Measurements from ENCODE around the gene VWA8. TPM values are rescaled to one million over a fixed set of nuclear protein-coding genes. Genes with fewer than 3 reads are reported as not detected.
A peak's percentile ranks its signal among the peaks of the same experiment; 100 is the strongest.
"Not testable (repeated sequence)": the region's sequence is repeated elsewhere in the genome, so short reads cannot be mapped to it uniquely, and the experiment has no call there.

The VWA8 gene
- total and polyA plus RNA-seq, 4 experiments from 2014 or later, result 3.2 to 23.3 (median 13.5) TPM

DNA sequence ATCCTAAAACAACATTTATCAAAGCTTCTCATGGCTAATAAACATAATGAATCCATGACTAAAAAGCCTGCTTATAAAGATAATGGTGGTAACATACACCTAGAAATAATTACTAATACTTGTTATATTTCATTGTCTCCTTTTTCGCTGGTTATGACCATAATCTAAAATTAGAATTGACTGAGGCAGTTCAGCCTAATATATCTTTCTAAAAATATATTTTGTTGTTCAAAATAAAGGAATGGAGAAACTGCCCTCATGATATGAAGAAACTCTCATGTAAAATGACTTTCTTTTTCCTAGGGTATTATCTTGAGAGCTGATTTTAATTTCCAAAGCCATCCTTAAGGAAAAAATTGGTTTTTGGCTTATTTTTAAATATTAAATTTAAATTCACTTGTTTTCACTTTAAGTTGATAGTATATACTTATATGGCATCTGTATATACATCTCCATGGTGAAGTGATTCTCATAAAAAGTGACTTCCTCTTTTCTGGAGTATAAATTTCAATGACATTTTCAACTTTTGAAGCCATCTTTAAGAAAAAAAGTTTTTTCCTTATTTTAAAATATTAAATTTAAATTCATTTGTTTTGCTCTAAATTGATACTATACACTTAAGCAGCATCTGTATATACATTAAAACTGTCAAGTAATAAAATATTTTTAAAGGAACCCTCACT lies 204.6 kb downstream of the VWA8 start:
- ChIA-PET CTCF (ENCODE audit: partially characterized antibody) (no interaction called here), POLR2A (ENCODE audit: partially characterized antibody) (interaction anchor here (0.5 kb wide), 1 partner anchor 696 kb away, joined by 4 read pairs; no protein-coding TSS in a partner anchor)
- Histone ChIP-seq H3K27me3 (ENCODE audit: insufficient read depth, low read length) (no peaks in the 10 kb centered on the region), H3K27ac (ENCODE audit: low read depth, low read length) (no peak overlapping the region), H3K4me3 (ENCODE audit: low read length in 2 of 2) (no peak overlapping the region), H3K36me3 (ENCODE audit: insufficient read depth, low read length) (peaks cover 7% of the 10 kb centered on the region), H3K4me1 (ENCODE audit: insufficient read depth, low read length) (no peaks in the 10 kb centered on the region), H3K9me3 (ENCODE audit: control insufficient read depth in 1 of 2, low read length in 2 of 2) (no peaks in the 10 kb centered on the region)
- no peak for DNase-seq
- no peak overlapping the region for H3K27ac Mint-ChIP-seq
- intact Hi-C loops (cut with micrococcal nuclease), result no loop called here
- H3K36me3 Mint-ChIP-seq, result peaks cover 49 to 52% of the 10 kb centered on the region in 2 donors
- peaks cover 0 to 2% (median 0%) of the 10 kb centered on the region in 8 donors for H3K9me3 Mint-ChIP-seq
- H3K4me1 Mint-ChIP-seq, result peaks cover 0 to 4% (median 0%) of the 10 kb centered on the region in 4 donors
- H3K4me3 Mint-ChIP-seq, result no peak overlapping the region
- no peaks in the 10 kb centered on the region for H3K27me3 Mint-ChIP-seq

- CTCF ChIA-PET (ENCODE audit: partially characterized antibody), result no interaction called here
- intact Hi-C loops (cut with micrococcal nuclease), result no loop called here
- H3K36me3 Mint-ChIP-seq, result peaks cover 56 to 57% of the 10 kb centered on the region in 2 donors
- H3K4me1 Mint-ChIP-seq, result peaks cover 0 to 4% (median 0%) of the 10 kb centered on the region in 4 donors
- H3K27ac Mint-ChIP-seq, result no peak overlapping the region
- Histone ChIP-seq H3K4me3 (ENCODE audit: low read length in 2 of 2) (no peak overlapping the region), H3K27me3 (ENCODE audit: insufficient read depth, low read length) (no peaks in the 10 kb centered on the region), H3K36me3 (ENCODE audit: insufficient read depth, low read length) (no peaks in the 10 kb centered on the region), H3K9me3 (ENCODE audit: control insufficient read depth in 1 of 2, low read length in 2 of 2) (no peaks in the 10 kb centered on the region), H3K27ac (ENCODE audit: low read depth, low read length) (no peak overlapping the region), H3K4me1 (ENCODE audit: insufficient read depth, low read length) (no peaks in the 10 kb centered on the region)
- no peaks in the 10 kb centered on the region for H3K27me3 Mint-ChIP-seq
- POLR2A ChIA-PET (ENCODE audit: partially characterized antibody), result no interaction called here
- no peak overlapping the region for H3K4me3 Mint-ChIP-seq
- peaks cover 0 to 22% (median 7%) of the 10 kb centered on the region in 8 donors for H3K9me3 Mint-ChIP-seq
- no peak for DNase-seq
Measured at GRCh38 chr13:41751734-41752445, 209.0 kb downstream of the VWA8 start.

DNA sequence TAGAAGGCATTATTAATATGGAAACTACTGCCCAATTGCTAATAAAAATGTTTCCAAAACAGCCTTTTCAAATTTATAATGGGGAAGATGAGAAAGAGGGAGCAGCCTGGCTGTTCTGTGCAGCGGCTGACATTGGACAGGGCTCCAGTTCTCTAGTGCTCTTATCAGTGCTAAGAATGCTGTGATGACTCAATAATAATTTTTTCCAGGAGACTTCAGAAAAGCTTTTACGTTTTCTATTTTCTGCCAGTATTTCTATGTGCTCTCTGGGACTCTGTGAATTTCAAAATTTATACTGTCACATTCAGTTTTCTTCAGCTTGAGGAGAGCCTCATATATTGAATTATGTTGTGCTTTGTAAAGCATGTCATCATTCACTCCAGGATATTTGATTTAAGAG lies 209.6 kb downstream of the VWA8 start:
- H3K4me3 Mint-ChIP-seq, result no peak overlapping the region
- no peak overlapping the region for H3K4me3 ChIP-seq (ENCODE audit: low read length in 2 of 2)
- CTCF ChIA-PET (ENCODE audit: partially characterized antibody), result no interaction called here
- H3K36me3 ChIP-seq (ENCODE audit: insufficient read depth, low read length), result no peaks in the 10 kb centered on the region
- H3K27ac ChIP-seq (ENCODE audit: low read depth, low read length), result no peak overlapping the region
- no peak for DNase-seq
- peaks cover 0 to 4% (median 1%) of the 10 kb centered on the region in 4 donors for H3K4me1 Mint-ChIP-seq
- intact Hi-C loops (cut with micrococcal nuclease), result no loop called here
- no peaks in the 10 kb centered on the region for H3K4me1 ChIP-seq (ENCODE audit: insufficient read depth, low read length)
- POLR2A ChIA-PET (ENCODE audit: partially characterized antibody), result no interaction called here
- no peak overlapping the region for H3K27ac Mint-ChIP-seq
- H3K27me3 Mint-ChIP-seq, result no peaks in the 10 kb centered on the region
- peaks cover 61 to 62% of the 10 kb centered on the region in 2 donors for H3K36me3 Mint-ChIP-seq
- H3K9me3 ChIP-seq (ENCODE audit: control insufficient read depth in 1 of 2, low read length in 2 of 2), result no peaks in the 10 kb centered on the region
- H3K9me3 Mint-ChIP-seq, result peaks cover 0 to 22% (median 7%) of the 10 kb centered on the region in 8 donors
- no peaks in the 10 kb centered on the region for H3K27me3 ChIP-seq (ENCODE audit: insufficient read depth, low read length)

DNA sequence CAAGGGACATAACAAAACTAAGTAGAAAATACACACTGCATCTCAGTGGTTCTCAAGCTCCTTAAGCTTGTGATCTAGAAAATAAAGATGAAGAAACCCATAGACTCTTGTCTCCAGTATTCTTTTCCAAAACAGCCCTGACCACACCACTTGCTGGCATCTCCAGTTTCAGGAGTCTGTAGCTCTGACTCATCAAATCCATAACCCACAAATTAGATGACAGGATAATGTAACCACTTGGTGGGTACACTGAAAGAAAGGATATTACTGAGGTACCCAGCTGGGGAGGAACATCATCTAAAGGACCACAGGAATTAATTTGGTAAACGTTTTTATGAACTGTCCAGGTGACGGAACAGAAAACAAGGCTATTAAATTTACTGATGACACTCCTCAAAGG lies 214.7 kb downstream of the VWA8 start:
- Mint-ChIP-seq H3K36me3 (peaks cover 54 to 63% of the 10 kb centered on the region in 2 donors), H3K27ac (no peak overlapping the region), H3K4me1 (peaks cover 0 to 4% (median 0%) of the 10 kb centered on the region in 4 donors), H3K9me3 (peaks cover 0 to 22% (median 6%) of the 10 kb centered on the region in 8 donors), H3K4me3 (no peak overlapping the region), H3K27me3 (no peaks in the 10 kb centered on the region)
- no peaks in the 10 kb centered on the region for H3K9me3 ChIP-seq (ENCODE audit: control insufficient read depth in 1 of 2, low read length in 2 of 2)
- intact Hi-C loops (cut with micrococcal nuclease), result no loop called here
- no peaks in the 10 kb centered on the region for H3K4me1 ChIP-seq (ENCODE audit: insufficient read depth, low read length)
- H3K4me3 ChIP-seq (ENCODE audit: low read length in 2 of 2), result no peak overlapping the region
- no peaks in the 10 kb centered on the region for H3K27me3 ChIP-seq (ENCODE audit: insufficient read depth, low read length)
- ChIA-PET POLR2A (ENCODE audit: partially characterized antibody) (no interaction called here), CTCF (ENCODE audit: partially characterized antibody) (no interaction called here)
- no peak for DNase-seq
- H3K36me3 ChIP-seq (ENCODE audit: insufficient read depth, low read length), result no peaks in the 10 kb centered on the region
- no peak overlapping the region for H3K27ac ChIP-seq (ENCODE audit: low read depth, low read length)

GRCh38 chr13:41745496-41745895 lies 215.4 kb downstream of the VWA8 start:
- intact Hi-C loops (cut with micrococcal nuclease); H3K36me3 ChIP-seq (ENCODE audit: insufficient read depth, low read length); H3K27me3 ChIP-seq (ENCODE audit: insufficient read depth, low read length); H3K27ac ChIP-seq (ENCODE audit: low read depth, low read length); CTCF ChIA-PET (ENCODE audit: partially characterized antibody); H3K4me3 ChIP-seq (ENCODE audit: low read length in 2 of 2); POLR2A ChIA-PET (ENCODE audit: partially characterized antibody); DNase-seq; H3K4me3 Mint-ChIP-seq; H3K4me1 Mint-ChIP-seq; H3K4me1 ChIP-seq (ENCODE audit: insufficient read depth, low read length); H3K9me3 ChIP-seq (ENCODE audit: control insufficient read depth in 1 of 2, low read length in 2 of 2); H3K27me3 Mint-ChIP-seq: not testable (repeated sequence)
- H3K27ac Mint-ChIP-seq, result peak overlapping the region in 1 of 7 donors; percentile 7
- H3K9me3 Mint-ChIP-seq, result peaks cover 0 to 22% (median 6%) of the 10 kb centered on the region in 8 donors
- peaks cover 52 to 60% of the 10 kb centered on the region in 2 donors for H3K36me3 Mint-ChIP-seq

DNA sequence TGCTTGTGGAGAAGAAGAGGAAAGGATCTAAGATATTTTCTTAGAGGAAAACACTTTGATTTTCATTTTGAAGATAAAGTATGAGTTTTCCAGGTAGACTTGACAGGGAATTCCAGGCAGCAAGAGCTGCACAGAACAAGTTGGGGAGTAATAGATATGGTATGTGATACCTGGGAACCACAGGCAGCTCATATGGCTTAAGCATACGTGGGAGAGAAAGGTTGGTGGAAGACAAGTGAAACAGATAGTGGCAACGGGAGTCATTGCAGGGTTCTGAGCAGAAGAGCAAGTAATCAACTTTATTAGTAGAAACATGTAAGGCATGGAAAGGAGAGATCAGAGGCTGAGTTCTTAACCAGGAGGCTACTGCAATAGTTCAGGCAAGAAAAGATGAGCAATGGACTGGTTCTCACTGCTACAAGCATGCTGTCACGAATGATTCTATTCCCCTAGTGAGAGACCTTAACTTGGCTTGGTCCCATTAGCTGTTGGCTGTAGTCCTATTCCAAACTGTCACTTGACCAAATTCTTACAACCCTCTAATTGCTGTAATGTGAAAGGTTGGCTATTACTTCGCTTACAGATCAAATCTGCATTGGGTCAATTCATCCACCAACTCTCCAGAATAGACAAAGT lies 217.9 kb downstream of the VWA8 start:
- ChIA-PET POLR2A (ENCODE audit: partially characterized antibody) (no interaction called here), CTCF (ENCODE audit: partially characterized antibody) (no interaction called here)
- H3K27ac Mint-ChIP-seq, result no peak overlapping the region
- peaks cover 31 to 37% of the 10 kb centered on the region in 2 donors for H3K36me3 Mint-ChIP-seq
- Histone ChIP-seq H3K27me3 (ENCODE audit: insufficient read depth, low read length) (no peaks in the 10 kb centered on the region), H3K9me3 (ENCODE audit: control insufficient read depth in 1 of 2, low read length in 2 of 2) (no peaks in the 10 kb centered on the region), H3K4me1 (ENCODE audit: insufficient read depth, low read length) (no peaks in the 10 kb centered on the region), H3K27ac (ENCODE audit: low read depth, low read length) (no peak overlapping the region), H3K36me3 (ENCODE audit: insufficient read depth, low read length) (no peaks in the 10 kb centered on the region), H3K4me3 (ENCODE audit: low read length in 2 of 2) (no peak overlapping the region)
- DNase-seq, result no peak
- peaks cover 0 to 8% (median 0%) of the 10 kb centered on the region in 8 donors for H3K9me3 Mint-ChIP-seq
- peaks cover 0 to 4% (median under 1%) of the 10 kb centered on the region in 4 donors for H3K4me1 Mint-ChIP-seq
- no peak overlapping the region for H3K4me3 Mint-ChIP-seq
- intact Hi-C loops (cut with micrococcal nuclease), result no loop called here
- no peaks in the 10 kb centered on the region for H3K27me3 Mint-ChIP-seq

GRCh38 chr13:41740479-41740878 lies 220.4 kb downstream of the VWA8 start:
- POLR2A ChIA-PET (ENCODE audit: partially characterized antibody), result no interaction called here
- no peaks in the 10 kb centered on the region for H3K4me1 ChIP-seq (ENCODE audit: insufficient read depth, low read length)
- no peaks in the 10 kb centered on the region for H3K9me3 ChIP-seq (ENCODE audit: control insufficient read depth in 1 of 2, low read length in 2 of 2)
- DNase-seq, result no peak
- intact Hi-C loops (cut with micrococcal nuclease), result no loop called here
- no peak overlapping the region for H3K27ac ChIP-seq (ENCODE audit: low read depth, low read length)
- Mint-ChIP-seq H3K27ac (no peak overlapping the region), H3K9me3 (no peaks in the 10 kb centered on the region), H3K36me3 (peaks cover 16 to 23% of the 10 kb centered on the region in 2 donors), H3K4me3 (no peak overlapping the region), H3K27me3 (no peaks in the 10 kb centered on the region), H3K4me1 (peaks cover 0 to 2% (median 0%) of the 10 kb centered on the region in 4 donors)
- H3K4me3 ChIP-seq (ENCODE audit: low read length in 2 of 2), result no peak overlapping the region
- CTCF ChIA-PET (ENCODE audit: partially characterized antibody), result no interaction called here
- no peaks in the 10 kb centered on the region for H3K36me3 ChIP-seq (ENCODE audit: insufficient read depth, low read length)
- no peaks in the 10 kb centered on the region for H3K27me3 ChIP-seq (ENCODE audit: insufficient read depth, low read length)
